Measurements from ENCODE around the gene GALNT9. TPM values are rescaled to one million over a fixed set of nuclear protein-coding genes. Genes with fewer than 3 reads are reported as not detected.

Gene GALNT9
- total and polyA plus RNA-seq, 2 donors, result 0.91 to 1.5 TPM

Other genes starting within 250 kb of the GALNT9 start
- gene DDX51, start 185.3 kb downstream of the GALNT9 start, total RNA-seq, result 6.2 TPM
- 35.3 TPM for gene DDX51, start 185.3 kb downstream of the GALNT9 start, polyA plus RNA-seq
- 9.3 TPM for gene NOC4L, start 185.1 kb downstream of the GALNT9 start, total RNA-seq
- gene NOC4L, start 185.1 kb downstream of the GALNT9 start, polyA plus RNA-seq, result 41.6 TPM
- 5.9 TPM for gene FBRSL1, start 160.6 kb upstream of the GALNT9 start, total RNA-seq
- 28.7 TPM for gene FBRSL1, start 160.6 kb upstream of the GALNT9 start, polyA plus RNA-seq